AG09319 (cell line): Measurements from ENCODE around the gene TRIM28.
A peak's percentile ranks its signal among the peaks of the same experiment; 100 is the strongest.

ENCODE experiments used
- DNase-seq: peaks from one replicate; pipeline ENCODE4 v3.0.0-alpha.2; 2010; ENCODE audit warnings: low read depth; ENCODE audit errors: extremely low read depth
- TF ChIP-seq, protein P1 (sequence below): IDR thresholded peaks from 2 replicates; pipeline ENCODE4 v1.5.1; 2011; ENCODE audit warnings: low read depth, mild to moderate bottlenecking, inconsistent platforms, low read length, moderate library complexity

The TRIM28 gene

DNA sequence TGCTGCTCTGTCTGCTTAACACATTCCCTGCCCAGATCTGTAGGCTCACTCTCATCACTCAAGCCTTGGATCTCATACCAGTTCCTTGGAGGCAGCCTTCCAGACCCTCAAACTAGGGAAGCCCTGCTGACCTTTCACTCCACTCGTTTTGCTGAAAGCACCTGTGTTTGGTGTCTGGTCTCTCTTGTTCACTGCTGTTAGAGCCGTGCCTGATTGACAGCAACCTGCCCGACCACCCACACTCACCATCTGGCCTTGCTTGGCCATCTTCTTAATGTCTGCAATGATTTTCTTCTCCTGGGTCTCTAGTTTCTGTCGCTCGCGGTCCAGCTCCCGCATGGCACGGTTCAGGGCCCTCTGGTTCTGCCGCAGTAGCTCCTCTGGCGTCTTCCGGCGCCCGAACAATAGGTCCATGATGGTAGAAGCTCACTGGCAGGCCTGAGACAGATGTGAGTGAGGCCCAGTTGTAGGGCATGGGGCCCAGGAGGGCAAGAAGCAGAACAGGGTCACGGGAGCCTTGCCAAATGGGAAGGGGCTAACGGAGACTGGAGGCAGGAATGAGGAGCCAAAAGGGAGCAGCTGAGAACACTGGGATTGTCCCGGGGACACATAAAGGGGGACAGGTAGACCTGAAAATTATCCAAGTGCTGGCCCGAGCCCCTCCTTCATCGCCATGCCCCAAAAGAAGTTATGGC lies 10.1 kb downstream of the TRIM28 start:
- TF ChIP-seq, protein P1, sequence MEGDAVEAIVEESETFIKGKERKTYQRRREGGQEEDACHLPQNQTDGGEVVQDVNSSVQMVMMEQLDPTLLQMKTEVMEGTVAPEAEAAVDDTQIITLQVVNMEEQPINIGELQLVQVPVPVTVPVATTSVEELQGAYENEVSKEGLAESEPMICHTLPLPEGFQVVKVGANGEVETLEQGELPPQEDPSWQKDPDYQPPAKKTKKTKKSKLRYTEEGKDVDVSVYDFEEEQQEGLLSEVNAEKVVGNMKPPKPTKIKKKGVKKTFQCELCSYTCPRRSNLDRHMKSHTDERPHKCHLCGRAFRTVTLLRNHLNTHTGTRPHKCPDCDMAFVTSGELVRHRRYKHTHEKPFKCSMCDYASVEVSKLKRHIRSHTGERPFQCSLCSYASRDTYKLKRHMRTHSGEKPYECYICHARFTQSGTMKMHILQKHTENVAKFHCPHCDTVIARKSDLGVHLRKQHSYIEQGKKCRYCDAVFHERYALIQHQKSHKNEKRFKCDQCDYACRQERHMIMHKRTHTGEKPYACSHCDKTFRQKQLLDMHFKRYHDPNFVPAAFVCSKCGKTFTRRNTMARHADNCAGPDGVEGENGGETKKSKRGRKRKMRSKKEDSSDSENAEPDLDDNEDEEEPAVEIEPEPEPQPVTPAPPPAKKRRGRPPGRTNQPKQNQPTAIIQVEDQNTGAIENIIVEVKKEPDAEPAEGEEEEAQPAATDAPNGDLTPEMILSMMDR: no peak
- no peak for DNase-seq

DNA sequence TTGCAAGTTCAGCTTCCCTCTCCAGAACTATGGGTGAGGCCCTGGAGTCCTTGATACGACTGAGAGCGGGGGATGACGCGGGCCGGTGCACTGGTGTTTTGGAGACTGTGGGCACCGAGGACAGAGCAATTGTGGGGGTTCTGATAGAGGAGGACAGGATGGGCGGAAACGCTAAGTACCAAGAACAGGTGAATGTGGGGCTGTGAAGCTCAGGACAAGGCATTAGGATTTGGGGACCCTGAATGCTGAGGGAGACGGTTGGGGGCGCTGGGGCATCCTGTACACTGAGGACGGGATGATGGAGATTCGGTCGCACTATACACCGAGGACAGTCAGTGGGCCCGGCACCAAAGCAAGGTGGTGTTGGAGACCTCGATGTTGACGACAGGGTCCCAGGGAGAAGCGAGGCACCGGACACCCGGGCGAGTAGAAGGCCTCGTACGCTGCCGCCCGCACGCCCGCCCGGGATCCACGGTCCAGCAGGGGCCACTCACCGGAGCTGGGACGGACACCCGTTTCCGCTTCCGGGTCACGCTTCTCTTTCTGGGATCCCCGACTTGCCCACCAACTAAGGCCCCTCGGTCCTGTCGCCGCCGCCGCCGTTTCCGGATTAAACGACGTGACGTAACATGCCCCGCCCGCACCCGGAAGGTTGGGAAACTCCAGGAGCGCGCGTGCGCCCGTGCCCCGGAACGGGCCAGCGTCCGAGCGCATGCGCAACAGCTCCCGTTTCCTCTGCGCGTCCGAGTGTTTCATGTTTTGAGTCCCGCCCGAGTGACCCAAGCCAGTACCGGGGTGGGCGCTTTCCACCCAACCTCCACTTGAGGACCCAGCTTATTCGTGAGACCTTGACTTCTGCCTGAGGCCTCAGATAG lies 10.9 kb downstream of the TRIM28 start, which contains the start of gene CHMP2A:
TSS of gene CHMP2A (minus strand) at position 612 of the 875 bp plus-strand sequence. CDS start 893 bp downstream, outside the sequence.
- peak; percentile 92 for DNase-seq
- TF ChIP-seq, protein P1: no peak; the same call in 1 of the 2 replicates

DNA sequence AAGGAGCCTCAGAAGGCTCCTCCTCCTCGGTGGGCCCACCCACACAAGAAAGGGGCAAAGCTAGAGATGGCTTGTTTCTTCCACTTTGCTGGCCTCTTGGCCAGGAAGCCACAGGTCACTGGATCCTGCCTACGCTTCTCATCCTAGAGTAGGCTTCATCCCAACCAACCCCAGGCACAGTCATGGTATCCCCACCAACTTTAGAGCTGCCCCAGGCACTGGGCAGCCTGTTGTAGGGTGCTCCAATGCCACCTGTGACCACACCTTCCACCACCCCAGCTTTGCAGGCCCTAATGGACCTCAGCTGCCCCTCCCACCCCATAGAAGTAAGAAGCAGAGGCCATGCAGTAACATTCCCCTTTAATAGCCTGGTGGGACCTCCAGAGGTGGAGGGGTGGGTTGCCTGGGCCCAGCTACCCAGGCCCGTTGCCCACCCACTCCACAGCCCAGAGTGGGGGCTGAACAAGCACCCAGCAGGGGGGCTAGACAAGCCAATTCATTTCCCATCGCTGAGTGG lies 11.6 kb downstream of the TRIM28 start:
- no peak for DNase-seq
- TF ChIP-seq, protein P1: no peak

DNA sequence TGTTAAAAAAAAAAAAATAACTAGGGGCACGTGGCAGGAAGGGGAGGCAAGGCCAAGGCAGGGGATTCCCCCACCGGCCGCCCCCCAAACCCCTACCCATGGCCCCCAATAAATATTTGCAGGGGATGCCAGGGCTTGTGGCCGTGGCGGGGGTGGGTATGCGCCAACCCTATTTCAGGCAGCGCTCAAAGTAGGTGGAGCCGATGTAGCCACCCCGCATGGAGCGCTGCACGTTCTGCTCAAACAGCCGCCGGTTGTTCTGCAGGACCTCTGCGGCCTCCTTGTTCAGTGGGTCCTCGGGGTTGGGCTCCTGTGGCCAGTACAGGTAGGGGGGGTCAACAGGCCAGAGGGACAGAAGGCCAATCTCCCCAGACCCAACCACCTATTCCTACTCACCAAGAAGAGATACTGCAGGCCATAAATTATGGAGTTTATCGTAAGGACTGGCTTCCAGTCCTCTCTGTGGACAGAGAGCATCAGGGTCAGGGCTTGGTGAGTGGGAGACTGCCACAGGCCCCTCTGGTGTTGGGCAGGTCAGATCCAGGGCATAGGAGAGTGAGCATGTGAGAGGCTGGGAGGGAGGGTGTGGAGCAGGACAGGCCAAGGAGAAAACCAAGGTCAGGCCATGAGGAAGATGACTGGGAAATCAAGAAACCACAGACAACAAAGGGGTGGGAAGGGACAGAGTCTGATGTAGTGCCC lies 12.2 kb downstream of the TRIM28 start:
- no peak for DNase-seq
- TF ChIP-seq, protein P1: no peak

DNA sequence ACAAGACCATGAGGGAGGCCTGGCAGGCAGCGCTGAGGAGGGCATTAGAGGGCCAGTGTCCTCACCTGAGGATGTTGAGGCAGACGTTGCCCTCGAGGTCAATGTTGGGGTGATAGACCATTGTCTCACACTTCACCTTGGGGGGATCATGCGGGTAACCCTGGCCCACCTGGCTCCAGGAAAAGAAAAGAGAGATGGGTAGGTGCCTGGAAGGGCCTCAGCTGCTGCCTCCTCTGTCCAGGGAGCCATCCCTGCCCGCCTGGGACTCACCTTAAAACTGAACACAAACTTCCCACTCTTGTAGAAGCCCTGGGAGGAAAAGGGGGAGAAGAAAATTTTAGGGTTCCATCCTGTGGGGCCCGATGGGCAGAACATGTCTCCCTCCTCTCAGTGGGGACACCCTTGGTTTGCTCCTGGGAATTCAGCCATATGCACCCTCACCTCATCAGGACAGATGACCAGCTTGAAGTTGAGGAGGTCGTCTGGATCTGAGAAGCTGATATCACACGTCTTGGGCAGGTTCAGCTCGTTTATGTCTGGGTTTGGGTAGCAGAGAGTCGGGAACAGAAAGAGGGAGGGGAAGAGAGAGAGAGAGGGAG lies 12.9 kb downstream of the TRIM28 start:
- TF ChIP-seq, protein P1: no peak

DNA sequence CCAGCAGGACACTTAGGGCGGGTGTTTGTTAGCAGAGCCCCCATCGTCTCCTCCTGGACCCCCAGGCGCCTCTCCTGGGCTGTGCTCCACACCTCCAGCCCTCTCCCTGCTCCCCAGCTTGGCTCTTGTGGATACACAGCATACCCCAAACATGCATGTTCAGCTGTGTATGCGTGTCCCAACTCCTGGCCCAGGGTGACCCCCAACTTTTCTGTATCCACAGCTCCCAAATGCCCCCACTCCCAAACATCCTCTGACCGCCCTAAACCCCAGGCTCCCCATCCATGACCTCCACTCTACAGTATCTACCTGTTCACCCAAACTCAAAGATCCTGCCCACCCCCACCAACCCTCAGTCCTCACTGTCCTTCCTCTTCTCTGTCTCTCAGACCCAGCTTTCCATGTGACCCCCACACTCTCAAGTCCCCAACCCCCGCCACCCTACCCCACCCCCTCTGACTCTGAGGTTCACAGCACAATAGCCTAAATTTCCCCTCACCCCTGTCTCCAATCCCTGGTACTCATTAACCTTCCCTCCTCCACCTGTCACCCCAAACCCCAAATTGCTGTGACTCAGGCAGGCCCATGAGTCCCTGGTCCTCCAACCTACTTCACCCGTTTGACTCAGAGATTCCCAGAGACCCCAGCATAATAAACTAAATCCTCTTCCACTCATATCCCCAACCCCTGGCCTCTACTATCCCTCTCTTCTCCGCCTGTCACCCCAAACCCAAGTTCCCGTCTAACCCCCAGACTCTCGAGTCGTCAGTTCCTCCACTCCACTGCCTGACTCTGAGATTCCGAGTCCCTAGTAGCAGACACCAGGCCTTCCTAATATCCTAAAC lies 13.6 kb downstream of the TRIM28 start:
- DNase-seq: no peak
- TF ChIP-seq, protein P1: no peak

More for the DNA sequence above, 12.9 kb downstream of the TRIM28 start:
- DNase-seq: no peak
